ENCODE results near the gene ATP1A4.

DNA sequence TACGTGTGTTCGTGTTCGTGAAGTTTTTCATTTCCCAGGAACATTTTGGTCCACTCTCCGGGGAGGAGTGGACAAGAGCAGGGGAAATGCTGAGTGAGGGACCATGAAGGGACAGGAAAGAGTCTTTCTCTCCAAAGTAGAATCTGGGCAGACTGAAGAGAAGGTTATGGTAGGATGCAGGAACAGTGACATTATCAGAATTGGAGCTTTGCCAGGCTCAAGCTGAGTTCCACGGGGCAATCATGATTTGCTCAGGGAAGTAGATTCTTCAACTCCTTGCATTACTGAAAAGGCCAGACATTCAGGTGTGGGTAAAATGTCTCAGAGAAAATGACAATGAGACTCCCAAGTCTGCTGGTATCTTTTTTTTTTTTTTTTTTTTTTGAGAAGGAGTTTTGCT is 16.6 kb downstream of the ATP1A4 start:
- TF ChIP-seq ZFP3 (tag by site-specific recombination; IDR thresholded peaks at IDR 0.05; ENCODE audit: low read depth) (no peak), TCF7L2 (IDR thresholded peaks at IDR 0.05; ENCODE audit: borderline replicate concordance, low read depth, low read length) (no peak)
- TF ChIP-seq, protein P1, sequence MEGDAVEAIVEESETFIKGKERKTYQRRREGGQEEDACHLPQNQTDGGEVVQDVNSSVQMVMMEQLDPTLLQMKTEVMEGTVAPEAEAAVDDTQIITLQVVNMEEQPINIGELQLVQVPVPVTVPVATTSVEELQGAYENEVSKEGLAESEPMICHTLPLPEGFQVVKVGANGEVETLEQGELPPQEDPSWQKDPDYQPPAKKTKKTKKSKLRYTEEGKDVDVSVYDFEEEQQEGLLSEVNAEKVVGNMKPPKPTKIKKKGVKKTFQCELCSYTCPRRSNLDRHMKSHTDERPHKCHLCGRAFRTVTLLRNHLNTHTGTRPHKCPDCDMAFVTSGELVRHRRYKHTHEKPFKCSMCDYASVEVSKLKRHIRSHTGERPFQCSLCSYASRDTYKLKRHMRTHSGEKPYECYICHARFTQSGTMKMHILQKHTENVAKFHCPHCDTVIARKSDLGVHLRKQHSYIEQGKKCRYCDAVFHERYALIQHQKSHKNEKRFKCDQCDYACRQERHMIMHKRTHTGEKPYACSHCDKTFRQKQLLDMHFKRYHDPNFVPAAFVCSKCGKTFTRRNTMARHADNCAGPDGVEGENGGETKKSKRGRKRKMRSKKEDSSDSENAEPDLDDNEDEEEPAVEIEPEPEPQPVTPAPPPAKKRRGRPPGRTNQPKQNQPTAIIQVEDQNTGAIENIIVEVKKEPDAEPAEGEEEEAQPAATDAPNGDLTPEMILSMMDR (tag by site-specific recombination; IDR thresholded peaks at IDR 0.05): no peak
